GM18951 (cell line): ENCODE measurements around the gene SLC39A11.
"Not testable (repeated sequence)": the region's sequence is repeated elsewhere in the genome, so short reads cannot be mapped to it uniquely, and the experiment has no call there.

ENCODE experiments used
- POLR2A ChIP-seq: IDR thresholded peaks from 4 replicates; pipeline ENCODE4 v1.6.1; 2011; ENCODE audit warnings: mild to moderate bottlenecking; ENCODE audit not compliant: insufficient read length, insufficient read depth; ENCODE audit errors: extremely low read depth
- in situ Hi-C: fragments of 300-500 bp; cut with MboI; formaldehyde crosslinking; loops from one replicate; pipeline ENCODE4 v1.12.0; 2022; ENCODE audit warnings: low sequenced_read_pairs, mixed read lengths, inconsistent platforms; ENCODE audit not compliant: unreplicated experiment

SLC39A11 gene

GRCh38 chr17:72723711-72724110 is 368.8 kb downstream of the SLC39A11 start:
- in situ Hi-C loops = no loop called here
- no peak for TF ChIP-seq POLR2A

GRCh38 chr17:72720494-72720825 is 372.0 kb downstream of the SLC39A11 start:
- TF ChIP-seq POLR2A = no peak
- in situ Hi-C loops = no loop called here

GRCh38 chr17:72719578-72720493 is 372.7 kb downstream of the SLC39A11 start:
- in situ Hi-C loops = no loop called here
- TF ChIP-seq POLR2A = no peak

- TF ChIP-seq POLR2A = no peak
- in situ Hi-C loops = no loop called here
Observed at GRCh38 chr17:72719206-72719577, 373.3 kb downstream of the SLC39A11 start.

GRCh38 chr17:72717676-72718075 is 374.8 kb downstream of the SLC39A11 start:
- no peak for TF ChIP-seq POLR2A
- in situ Hi-C loops = no loop called here

- no peak for TF ChIP-seq POLR2A
- in situ Hi-C loops = no loop called here
Observed at GRCh38 chr17:72717276-72717675, 375.2 kb downstream of the SLC39A11 start.

- in situ Hi-C loops = no loop called here
- no peak for TF ChIP-seq POLR2A
Observed at GRCh38 chr17:72715906-72716572, 376.4 kb downstream of the SLC39A11 start.

GRCh38 chr17:72714357-72714966 is 378.0 kb downstream of the SLC39A11 start:
- no peak for TF ChIP-seq POLR2A
- in situ Hi-C loops = no loop called here

GRCh38 chr17:72713701-72714100 is 378.8 kb downstream of the SLC39A11 start:
- TF ChIP-seq POLR2A = no peak
- in situ Hi-C loops = no loop called here

GRCh38 chr17:72711521-72712310 is 380.8 kb downstream of the SLC39A11 start:
- in situ Hi-C loops = no loop called here
- TF ChIP-seq POLR2A = no peak

GRCh38 chr17:72710834-72711233 is 381.7 kb downstream of the SLC39A11 start:
- no peak for TF ChIP-seq POLR2A
- in situ Hi-C loops = no loop called here

- in situ Hi-C loops = no loop called here
- no peak for TF ChIP-seq POLR2A
Observed at GRCh38 chr17:72710202-72710601, 382.3 kb downstream of the SLC39A11 start.

GRCh38 chr17:72708682-72709081 is 383.8 kb downstream of the SLC39A11 start:
- in situ Hi-C loops = not testable (repeated sequence)
